ES-I3 (cell line): ENCODE measurements around the gene ASCC3.

Experiments
- H3K36me3 ChIP-seq: 2 replicates; pipeline ENCODE4 v1.6.1; 2013; ENCODE audit warnings: mild to moderate bottlenecking, low read length, control low read depth, moderate library complexity; ENCODE audit not compliant: insufficient read depth
- H3K4me1 ChIP-seq: 2 replicates; pipeline ENCODE4 v1.6.1; 2013; ENCODE audit warnings: mild to moderate bottlenecking, control low read depth, low read length; ENCODE audit not compliant: insufficient read depth
- H3K9ac ChIP-seq: 2 replicates; pipeline ENCODE4 v1.6.1; 2013; ENCODE audit warnings: low read depth, mild to moderate bottlenecking, low read length, moderate library complexity
- H3K9me3 ChIP-seq: 2 replicates; pipeline ENCODE4 v1.6.1; 2013; ENCODE audit warnings: mild to moderate bottlenecking, low read length, moderate library complexity; ENCODE audit not compliant: control insufficient read depth, insufficient read depth

ASCC3 gene

GRCh38 chr6:100701728-100702127, 179.4 kb downstream of the ASCC3 start:
- Histone ChIP-seq H3K9me3 (peaks cover 18% of the 10 kb centered on the region), H3K4me1 (no peaks in the 10 kb centered on the region), H3K36me3 (peaks cover 6% of the 10 kb centered on the region), H3K9ac (no peak overlapping the region)

- H3K4me1 ChIP-seq, result no peaks in the 10 kb centered on the region
- no peak overlapping the region for H3K9ac ChIP-seq
- H3K9me3 ChIP-seq, result peaks cover 18% of the 10 kb centered on the region
- peaks cover 6% of the 10 kb centered on the region for H3K36me3 ChIP-seq
Observed at GRCh38 chr6:100700009-100700408, 181.1 kb downstream of the ASCC3 start.

DNA sequence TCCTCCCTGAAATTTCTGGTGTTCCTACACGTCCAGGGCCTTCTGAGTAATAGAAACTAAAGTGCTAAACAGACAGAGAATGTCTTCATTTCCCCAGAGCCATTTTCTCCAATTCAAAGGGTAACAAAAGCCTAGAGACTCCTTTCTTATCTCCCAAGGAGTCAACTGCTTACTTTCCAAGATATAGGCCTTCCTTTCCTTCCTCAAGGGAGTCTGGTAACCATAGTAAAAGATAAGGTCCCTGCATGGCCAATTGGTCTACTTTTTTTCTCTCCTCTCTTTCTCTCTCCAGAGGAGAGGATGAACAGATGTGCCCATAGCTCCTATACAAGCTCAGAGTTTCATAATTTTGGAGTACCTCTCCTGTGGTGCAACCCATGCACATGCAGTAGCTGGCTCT, 185.7 kb downstream of the ASCC3 start:
- H3K9me3 ChIP-seq, result peaks cover 6% of the 10 kb centered on the region; the same call in 1 of the 2 replicates
- H3K4me1 ChIP-seq, result no peaks in the 10 kb centered on the region
- no peak overlapping the region for H3K9ac ChIP-seq
- peaks cover 6% of the 10 kb centered on the region for H3K36me3 ChIP-seq

DNA sequence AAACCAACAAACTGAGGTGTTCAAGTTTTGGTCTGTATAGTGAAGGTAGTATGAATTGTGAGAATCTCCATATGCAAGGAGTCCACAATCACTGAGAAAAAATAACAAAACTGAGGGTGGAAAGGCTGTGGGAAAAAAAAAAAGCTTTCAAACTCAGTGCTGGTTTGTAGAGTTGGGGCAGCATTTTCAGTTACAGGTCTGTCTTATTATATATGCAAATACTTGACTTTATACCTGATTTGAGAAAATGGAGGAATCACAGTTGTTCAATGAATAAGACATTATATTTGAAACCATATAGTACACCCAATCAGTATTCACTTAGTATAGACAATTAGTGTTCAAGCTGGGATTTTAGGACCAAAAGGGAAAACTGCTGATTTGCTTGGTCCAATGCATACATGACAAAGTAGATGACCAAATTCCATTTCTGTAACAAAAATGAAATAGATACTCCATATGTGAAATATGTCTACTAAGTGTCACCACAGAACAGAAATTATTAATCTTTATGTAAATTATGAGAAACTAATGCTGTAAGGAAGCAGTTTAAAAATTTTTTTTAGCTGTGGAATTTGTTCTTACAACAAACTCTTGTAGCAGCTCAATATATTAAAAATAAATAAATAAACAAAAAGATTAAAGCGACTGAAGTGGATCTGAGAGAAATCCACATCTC, 187.7 kb downstream of the ASCC3 start:
- Histone ChIP-seq H3K4me1 (no peaks in the 10 kb centered on the region), H3K9ac (no peak overlapping the region), H3K36me3 (peaks cover 3% of the 10 kb centered on the region; the same call in 1 of the 2 replicates), H3K9me3 (no peaks in the 10 kb centered on the region)

DNA sequence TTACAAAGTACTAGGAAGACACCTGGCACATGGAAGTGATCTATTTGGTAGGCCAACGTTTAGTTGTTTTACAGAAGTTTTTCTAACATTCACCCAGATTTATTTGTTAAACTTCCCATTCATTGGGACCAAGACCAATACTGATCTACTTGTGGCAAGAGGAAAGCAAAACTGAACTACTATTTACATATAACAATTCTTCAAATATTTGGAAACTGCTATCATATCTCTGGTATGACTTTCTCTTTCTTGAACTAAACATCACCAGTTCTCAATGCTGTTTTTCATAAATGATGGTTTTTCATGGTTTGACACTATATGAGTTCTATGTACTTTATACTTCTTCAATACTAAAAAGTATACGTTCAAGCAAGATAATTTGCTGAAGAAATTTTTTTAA, 189.2 kb downstream of the ASCC3 start:
- Histone ChIP-seq H3K9me3 (no peaks in the 10 kb centered on the region), H3K4me1 (no peaks in the 10 kb centered on the region), H3K9ac (no peak overlapping the region), H3K36me3 (peaks cover 3% of the 10 kb centered on the region; the same call in 1 of the 2 replicates)

- Histone ChIP-seq H3K9ac (no peak overlapping the region), H3K9me3 (no peaks in the 10 kb centered on the region), H3K36me3 (peaks cover 3% of the 10 kb centered on the region; the same call in 1 of the 2 replicates), H3K4me1 (no peaks in the 10 kb centered on the region)
Observed at GRCh38 chr6:100686216-100686615, 194.9 kb downstream of the ASCC3 start.

DNA sequence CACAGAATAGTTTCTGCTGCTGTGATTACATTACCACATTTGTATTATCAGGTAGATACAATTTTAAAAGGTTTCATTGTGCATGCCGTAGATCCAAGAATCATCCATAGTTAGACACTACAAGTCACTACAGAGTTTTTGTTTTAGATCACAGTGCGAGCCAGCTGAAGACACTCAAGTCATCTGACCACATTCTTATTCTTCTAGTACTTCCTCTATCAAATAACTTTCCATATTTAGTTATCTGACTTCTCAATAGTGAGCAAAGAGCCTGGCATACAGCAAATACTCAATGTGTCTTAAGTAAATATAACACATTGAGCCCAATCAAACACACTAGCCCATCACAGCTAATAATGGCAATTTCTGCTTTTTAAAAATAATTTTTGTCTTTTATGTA, 195.4 kb downstream of the ASCC3 start:
- Histone ChIP-seq H3K4me1 (no peaks in the 10 kb centered on the region), H3K9me3 (no peaks in the 10 kb centered on the region), H3K9ac (no peak overlapping the region), H3K36me3 (peaks cover 3% of the 10 kb centered on the region; the same call in 1 of the 2 replicates)

GRCh38 chr6:100680163-100680562, 201.0 kb downstream of the ASCC3 start:
- Histone ChIP-seq H3K4me1 (no peaks in the 10 kb centered on the region), H3K36me3 (no peaks in the 10 kb centered on the region), H3K9ac (no peak overlapping the region), H3K9me3 (no peaks in the 10 kb centered on the region)

GRCh38 chr6:100678027-100678426, 203.1 kb downstream of the ASCC3 start:
- H3K36me3 ChIP-seq, result no peaks in the 10 kb centered on the region
- H3K9me3 ChIP-seq, result no peaks in the 10 kb centered on the region
- H3K4me1 ChIP-seq, result no peaks in the 10 kb centered on the region
- no peak overlapping the region for H3K9ac ChIP-seq

- Histone ChIP-seq H3K9ac (no peak overlapping the region), H3K4me1 (no peaks in the 10 kb centered on the region), H3K9me3 (no peaks in the 10 kb centered on the region), H3K36me3 (no peaks in the 10 kb centered on the region)
Observed at GRCh38 chr6:100677240-100677639, 203.9 kb downstream of the ASCC3 start.

GRCh38 chr6:100673641-100674040, 207.5 kb downstream of the ASCC3 start:
- H3K9me3 ChIP-seq, result no peaks in the 10 kb centered on the region
- H3K36me3 ChIP-seq, result no peaks in the 10 kb centered on the region
- no peak overlapping the region for H3K9ac ChIP-seq
- H3K4me1 ChIP-seq, result no peaks in the 10 kb centered on the region

DNA sequence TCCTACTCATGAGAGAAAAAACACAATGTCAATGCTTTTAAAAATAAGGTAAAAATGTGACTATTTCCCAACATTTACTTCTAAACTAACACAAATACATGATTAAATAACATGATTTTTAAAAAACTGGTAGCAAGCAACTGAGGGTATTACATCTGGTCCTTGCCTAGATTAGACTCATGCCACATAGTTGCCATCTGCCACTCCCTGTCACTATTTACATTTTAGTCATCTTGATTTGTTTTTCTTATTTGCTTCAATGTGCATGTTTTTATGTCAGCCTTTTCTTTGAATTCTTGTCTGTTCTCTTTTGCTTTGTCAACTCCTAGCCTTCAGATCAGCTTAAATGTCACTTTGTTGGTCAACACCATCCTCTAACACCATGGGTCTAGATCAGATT, 209.4 kb downstream of the ASCC3 start:
- Histone ChIP-seq H3K36me3 (no peaks in the 10 kb centered on the region), H3K9me3 (no peaks in the 10 kb centered on the region), H3K4me1 (no peaks in the 10 kb centered on the region), H3K9ac (no peak overlapping the region)

- Histone ChIP-seq H3K9ac (no peak overlapping the region), H3K4me1 (peaks cover 2% of the 10 kb centered on the region; the same call in 1 of the 2 replicates), H3K36me3 (no peaks in the 10 kb centered on the region), H3K9me3 (no peaks in the 10 kb centered on the region)
Observed at GRCh38 chr6:100670056-100670455, 211.1 kb downstream of the ASCC3 start.

DNA sequence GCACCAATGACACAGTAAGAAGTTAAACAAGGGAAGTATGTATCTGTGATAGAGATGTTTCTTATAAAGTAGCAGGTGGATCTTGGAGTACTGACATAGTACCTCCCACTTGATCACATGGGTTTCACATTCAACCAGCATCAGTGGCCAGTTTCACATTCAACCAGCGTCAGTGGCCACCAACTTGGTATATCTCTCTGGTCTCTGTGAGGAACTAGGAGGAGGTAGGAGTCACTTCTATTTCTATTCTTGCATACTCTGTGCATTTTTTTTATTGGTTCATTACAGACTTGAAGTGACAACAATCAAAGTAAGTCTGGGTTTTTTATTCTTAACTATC, 216.1 kb downstream of the ASCC3 start:
- no peaks in the 10 kb centered on the region for H3K36me3 ChIP-seq
- H3K9me3 ChIP-seq, result no peaks in the 10 kb centered on the region
- peaks cover 22% of the 10 kb centered on the region for H3K4me1 ChIP-seq
- no peak overlapping the region for H3K9ac ChIP-seq

DNA sequence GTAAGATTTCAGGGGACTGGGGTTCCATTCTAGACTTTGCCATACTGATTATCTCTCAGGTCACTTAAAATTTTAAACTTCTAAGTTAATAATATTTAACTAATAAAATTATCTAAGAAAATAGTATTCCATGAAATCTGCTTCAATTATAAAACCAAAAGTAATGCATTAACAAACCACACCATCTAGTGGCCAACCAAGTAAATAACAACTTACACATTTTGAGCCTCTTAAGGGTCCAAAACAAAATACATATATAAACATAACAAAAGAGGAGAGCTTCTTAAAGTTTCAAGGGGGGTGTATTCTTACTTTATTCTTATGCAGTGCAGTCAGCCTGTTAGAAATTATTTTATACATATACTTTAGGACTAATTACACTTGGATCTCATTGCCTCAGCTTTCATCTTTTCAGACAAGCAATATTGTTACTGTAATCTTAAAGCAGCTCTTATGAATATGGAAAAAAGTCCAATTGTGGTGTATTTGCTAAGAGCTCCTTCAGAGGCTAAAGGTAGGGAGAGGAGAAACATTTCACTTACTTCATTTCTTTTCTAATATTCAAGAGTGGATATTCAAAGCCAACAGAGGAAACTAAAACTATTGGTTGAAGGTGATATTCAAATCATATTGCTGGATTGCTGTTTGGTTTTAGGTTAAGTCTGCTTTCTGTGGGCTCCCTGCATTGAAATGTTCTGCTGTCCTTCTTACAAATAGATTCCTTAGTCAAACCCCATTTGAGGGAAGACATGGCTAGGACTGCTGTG, 216.7 kb downstream of the ASCC3 start:
- H3K4me1 ChIP-seq, result peaks cover 22% of the 10 kb centered on the region
- no peak overlapping the region for H3K9ac ChIP-seq
- no peaks in the 10 kb centered on the region for H3K9me3 ChIP-seq
- no peaks in the 10 kb centered on the region for H3K36me3 ChIP-seq
